HG03432 (cell line): Measurements from ENCODE around the gene BARHL1.

Source experiments
- ATAC-seq: cut with Tn5 transposase; IDR thresholded peaks from one replicate; pipeline ENCODE4 v1.9.1; 2021; ENCODE audit warnings: mild to moderate bottlenecking, moderate library complexity; ENCODE audit not compliant: unreplicated experiment

Gene BARHL1

GRCh38 chr9:132582276-132582785 is at the start of gene BARHL1:
TSS of gene BARHL1 (plus strand) at chr9:132582606. CDS start at chr9:132582798, 192 bp downstream.
- ATAC-seq = no peak

- ATAC-seq = no peak
Observed at GRCh38 chr9:132534832-132535231, 47.6 kb upstream of the BARHL1 start.

GRCh38 chr9:132536124-132536523 is 46.3 kb upstream of the BARHL1 start:
- no peak for ATAC-seq

- ATAC-seq = no peak
Observed at GRCh38 chr9:132537352-132537751, 45.1 kb upstream of the BARHL1 start.

GRCh38 chr9:132538071-132538470 is 44.3 kb upstream of the BARHL1 start:
- no peak for ATAC-seq

GRCh38 chr9:132539096-132539495 is 43.3 kb upstream of the BARHL1 start:
- no peak for ATAC-seq

- ATAC-seq = no peak
Observed at GRCh38 chr9:132541051-132541450, 41.4 kb upstream of the BARHL1 start.

GRCh38 chr9:132541870-132542830 is 40.3 kb upstream of the BARHL1 start:
- no peak for ATAC-seq

- no peak for ATAC-seq
Observed at GRCh38 chr9:132543251-132543650, 39.2 kb upstream of the BARHL1 start.

GRCh38 chr9:132543960-132544359 is 38.4 kb upstream of the BARHL1 start:
- no peak for ATAC-seq

GRCh38 chr9:132545578-132545977 is 36.8 kb upstream of the BARHL1 start:
- ATAC-seq = no peak

- ATAC-seq = no peak
Observed at GRCh38 chr9:132546148-132547051, 36.0 kb upstream of the BARHL1 start.

- no peak for ATAC-seq
Observed at GRCh38 chr9:132547052-132547431, 35.4 kb upstream of the BARHL1 start.

- no peak for ATAC-seq
Observed at GRCh38 chr9:132547436-132547835, 35.0 kb upstream of the BARHL1 start.

GRCh38 chr9:132547976-132548730 is 34.3 kb upstream of the BARHL1 start:
- no peak for ATAC-seq

GRCh38 chr9:132548751-132549640 is 33.4 kb upstream of the BARHL1 start:
- no peak for ATAC-seq

- no peak for ATAC-seq
Observed at GRCh38 chr9:132551556-132551955, 30.9 kb upstream of the BARHL1 start.

GRCh38 chr9:132552041-132552440 is 30.4 kb upstream of the BARHL1 start:
- no peak for ATAC-seq

- ATAC-seq = no peak
Observed at GRCh38 chr9:132554755-132555154, 27.7 kb upstream of the BARHL1 start.

- ATAC-seq = no peak
Observed at GRCh38 chr9:132555528-132555927, 26.9 kb upstream of the BARHL1 start.
